Kasumi-1 (cell line): ENCODE results near the gene RASGRF2.
"Not testable (repeated sequence)": the region's sequence is repeated elsewhere in the genome, so short reads cannot be mapped to it uniquely, and the experiment has no call there.

ENCODE experiments used
- DNase-seq, 2 experiments: peaks; one replicate each; lab custom pipeline; 2025; lab: John Stamatoyannopoulos, UW

Gene RASGRF2

DNA sequence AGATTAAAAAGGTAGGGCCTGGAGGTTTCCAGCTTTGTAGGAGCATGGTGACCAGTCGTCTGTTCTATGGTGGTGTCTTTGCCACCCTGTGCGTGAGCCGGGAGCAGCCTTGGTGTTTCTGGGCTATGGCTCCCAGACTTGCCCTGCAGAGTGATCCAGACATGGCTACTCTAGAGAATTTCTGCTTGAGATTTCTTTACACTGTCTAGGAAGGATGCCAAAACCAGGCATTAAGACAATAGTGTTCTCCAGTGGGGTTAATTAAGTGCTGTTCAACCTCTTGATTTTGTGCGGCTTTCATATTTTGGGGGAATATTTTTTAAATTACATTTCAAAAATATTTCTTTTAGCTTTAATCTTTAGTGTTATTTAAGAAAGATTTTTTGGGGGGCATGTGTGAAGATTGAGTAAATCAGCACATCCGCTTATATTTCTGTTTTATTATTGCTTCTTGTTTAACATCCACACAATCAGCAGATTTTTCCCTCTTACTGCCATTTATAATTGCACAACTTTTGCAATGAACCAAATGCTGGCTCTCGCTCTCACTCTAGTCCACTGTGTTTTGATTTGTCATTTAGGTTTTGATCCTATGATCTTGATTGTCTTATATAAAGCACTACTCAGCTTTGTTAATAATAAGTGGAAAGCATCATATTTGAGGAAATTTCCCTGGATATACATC, 110.5 kb downstream of the RASGRF2 start:
- no peak for DNase-seq

DNA sequence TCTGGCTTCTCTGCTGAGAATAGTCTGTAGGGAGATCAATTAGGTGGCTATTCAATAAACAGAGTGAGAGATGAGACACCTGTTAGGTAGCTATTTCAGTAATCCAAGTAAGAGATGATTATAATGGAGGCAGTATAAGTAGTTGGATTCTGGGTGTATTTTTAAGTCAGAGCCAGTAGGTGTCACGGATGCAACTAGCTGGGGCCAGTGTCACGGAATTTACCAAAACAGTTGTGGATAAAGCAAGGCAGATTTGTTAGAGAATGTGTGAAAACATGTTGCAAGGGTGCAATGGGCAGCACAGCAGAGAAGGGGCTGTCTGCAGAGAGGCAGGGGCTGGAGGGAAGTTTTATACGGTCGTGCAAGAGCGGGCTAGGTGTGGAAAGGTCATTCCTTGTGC, 114.9 kb downstream of the RASGRF2 start:
- no peak for DNase-seq

DNA sequence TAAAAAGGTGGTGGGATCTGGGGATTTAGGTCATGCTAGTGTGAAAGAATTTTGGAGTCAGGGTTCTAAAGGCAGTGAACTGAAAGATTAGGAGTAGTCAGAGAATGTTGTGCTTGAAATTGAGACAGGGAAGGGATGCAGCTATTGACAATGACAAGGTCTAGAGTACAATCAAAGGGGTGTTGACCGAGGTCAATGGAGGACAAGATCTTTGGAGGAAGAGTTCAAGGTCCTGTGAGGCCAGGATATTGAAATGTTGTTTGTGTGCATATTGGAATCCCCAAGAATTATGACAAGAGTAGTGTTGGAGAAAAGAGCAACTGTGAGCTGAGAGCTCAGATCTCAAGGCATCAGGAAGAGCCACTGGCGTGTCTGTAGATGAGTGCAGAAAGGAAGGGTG, 116.9 kb downstream of the RASGRF2 start:
- no peak for DNase-seq

DNA sequence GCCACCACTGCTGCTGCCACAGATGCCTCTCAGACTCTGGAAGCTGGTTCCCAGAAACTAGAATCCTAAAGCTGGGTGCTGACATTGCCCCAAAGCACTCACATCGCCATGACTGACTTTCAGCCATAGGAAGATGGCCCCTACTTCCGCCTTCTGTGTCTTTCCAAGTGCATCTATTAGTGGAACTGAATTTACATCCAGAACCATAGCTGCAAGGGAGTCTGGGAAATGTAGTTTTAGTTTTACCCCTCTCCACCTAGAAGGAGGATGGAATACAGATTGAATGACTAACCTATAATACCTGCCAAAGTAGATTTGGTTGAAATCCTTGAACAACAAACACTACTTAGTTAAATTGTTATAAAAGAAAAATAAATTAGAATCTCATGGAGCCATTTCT, 118.8 kb downstream of the RASGRF2 start:
- no peak for DNase-seq

- DNase-seq = no peak
Observed at GRCh38 chr5:81080809-81081460, 120.8 kb downstream of the RASGRF2 start.

DNA sequence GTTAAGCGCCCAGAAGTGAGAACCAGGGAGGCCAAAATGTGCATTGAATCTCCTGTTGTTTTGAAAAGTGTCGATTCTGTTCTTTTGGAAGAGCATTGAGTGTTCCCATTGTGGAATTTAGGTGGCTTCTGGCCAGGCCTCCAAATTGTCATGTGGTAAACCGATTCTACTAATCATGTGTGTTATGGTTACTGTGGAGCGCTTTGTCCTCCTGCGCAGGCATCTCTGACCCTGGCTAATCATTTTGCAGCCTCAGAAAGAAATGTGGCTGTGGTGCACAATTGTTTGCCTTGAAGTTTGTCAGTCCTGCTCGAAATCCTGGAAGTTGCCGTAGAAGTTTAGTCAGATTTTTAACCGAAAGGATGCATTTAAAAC, 121.3 kb downstream of the RASGRF2 start:
- no peak for DNase-seq

GRCh38 chr5:81086881-81087281, 126.7 kb downstream of the RASGRF2 start:
- no peak for DNase-seq

GRCh38 chr5:81091199-81091598, 131.0 kb downstream of the RASGRF2 start:
- DNase-seq = no peak

- DNase-seq = no peak
Observed at GRCh38 chr5:81093536-81094196, 133.5 kb downstream of the RASGRF2 start.

DNA sequence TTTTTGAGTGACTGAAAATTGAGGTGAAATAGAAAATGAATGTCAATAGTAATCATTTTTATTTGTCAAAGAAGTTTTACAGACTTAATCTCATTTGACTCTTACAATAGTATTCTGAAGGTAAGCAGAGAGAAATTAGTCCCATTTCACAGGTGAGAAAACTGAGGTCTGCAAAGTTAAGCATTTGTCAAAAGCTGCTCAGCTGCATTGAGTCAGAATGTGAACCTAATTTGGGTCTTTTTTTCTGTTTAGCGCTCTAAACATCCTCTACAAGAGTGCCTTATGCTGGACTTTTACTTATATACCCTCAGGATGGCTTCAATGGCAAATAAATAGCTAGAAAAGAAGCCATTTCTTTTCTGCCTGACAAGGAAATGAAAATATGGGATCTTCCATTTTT, 135.7 kb downstream of the RASGRF2 start:
- DNase-seq = no peak

- no peak for DNase-seq
Observed at GRCh38 chr5:81097713-81098112, 137.6 kb downstream of the RASGRF2 start.

- DNase-seq = no peak
Observed at GRCh38 chr5:81105261-81105877, 145.2 kb downstream of the RASGRF2 start.

DNA sequence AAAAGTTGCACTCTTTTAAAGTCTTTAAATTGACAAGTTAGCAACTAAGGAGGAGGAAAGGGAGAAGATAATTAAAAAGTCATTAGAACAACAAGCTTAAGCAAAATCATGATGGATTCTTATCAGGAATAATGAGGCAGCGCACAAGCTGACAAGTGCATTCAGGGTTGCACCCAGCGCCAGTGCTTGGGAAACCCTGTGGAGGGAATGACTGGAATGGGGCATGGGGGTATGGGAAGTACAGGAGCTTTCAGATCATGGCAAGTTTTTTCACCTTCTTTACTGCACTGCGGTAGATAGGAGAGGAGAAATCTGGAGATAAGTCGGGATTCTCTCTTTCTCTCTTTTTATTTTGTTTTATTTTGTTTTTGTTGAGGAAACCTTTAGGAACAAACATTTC, 155.1 kb downstream of the RASGRF2 start:
- DNase-seq = no peak

GRCh38 chr5:81117566-81117965, 157.4 kb downstream of the RASGRF2 start:
- DNase-seq = no peak

- DNase-seq = no peak
Observed at GRCh38 chr5:81121273-81121672, 161.1 kb downstream of the RASGRF2 start.

GRCh38 chr5:81121836-81122630, 161.9 kb downstream of the RASGRF2 start:
- no peak for DNase-seq

- DNase-seq = not testable (repeated sequence)
Observed at GRCh38 chr5:81124689-81125088, 164.5 kb downstream of the RASGRF2 start.

- DNase-seq = no peak
Observed at GRCh38 chr5:81125959-81126358, 165.8 kb downstream of the RASGRF2 start.

DNA sequence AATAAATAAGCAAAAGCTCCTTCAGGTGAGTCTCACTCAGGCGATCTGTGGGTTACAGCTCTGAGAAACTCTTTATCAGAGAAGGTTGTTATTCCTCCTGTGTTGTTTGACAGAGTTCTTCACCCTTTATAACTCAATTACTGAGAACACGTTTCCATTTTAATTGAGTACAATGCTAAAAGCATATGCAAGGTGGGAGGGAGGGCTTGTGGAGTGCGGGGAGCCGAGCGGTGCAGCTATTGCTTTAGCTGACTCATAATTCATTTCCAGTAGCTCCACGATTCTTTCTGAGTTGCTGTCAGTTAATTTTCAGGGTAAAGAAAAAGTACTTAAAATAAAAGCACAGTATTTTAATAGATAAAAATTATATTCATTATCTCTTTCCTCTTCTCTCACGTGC, 168.3 kb downstream of the RASGRF2 start:
- DNase-seq = no peak

GRCh38 chr5:81132381-81132780, 172.2 kb downstream of the RASGRF2 start:
- no peak for DNase-seq

DNA sequence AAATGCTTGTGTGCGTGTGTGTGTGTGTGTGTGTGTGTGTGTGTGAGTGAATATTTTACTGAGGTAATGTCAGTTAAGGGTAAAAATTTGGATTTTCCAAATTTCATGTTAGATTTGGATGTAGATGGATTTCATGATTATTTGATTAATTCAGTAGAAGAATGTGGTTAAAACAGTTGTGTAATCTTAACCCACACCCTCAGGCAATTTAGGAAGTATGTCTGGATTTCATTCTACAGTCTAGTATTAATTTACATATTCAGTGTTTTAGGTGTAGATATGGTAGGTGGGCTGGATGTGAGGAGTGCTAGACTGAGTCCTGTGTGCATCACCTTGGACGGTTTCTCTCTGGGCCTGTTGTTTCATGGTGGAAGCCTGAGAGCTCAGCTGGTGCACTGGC, 173.9 kb downstream of the RASGRF2 start:
- DNase-seq = peak in 1 of 2 experiments; percentile 3

- DNase-seq = no peak
Observed at GRCh38 chr5:81134566-81134965, 174.4 kb downstream of the RASGRF2 start.
